Measurements from ENCODE around the gene KPNB1. TPM values are rescaled to one million over a fixed set of nuclear protein-coding genes. Genes with fewer than 3 reads are reported as not detected.

KPNB1 gene
- total RNA-seq, 2 experiments from 2014 or later, result 413 to 525 TPM

GRCh38 chr17:47717261-47717697, 67.6 kb downstream of the KPNB1 start:
- CTCF ChIA-PET, result interaction anchor here (1.8 to 8.2 kb wide), 6 partner anchors 10 to 24 kb away, joined by 7 to 157 read pairs (median 24); partner anchors contain the start of gene TBX21
- H3K9me3 Mint-ChIP-seq (ENCODE audit: low read depth), result no peaks in the 10 kb centered on the region
- DNase-seq, result peak; percentile 66
- ATAC-seq, result no peak
- no peaks in the 10 kb centered on the region for H3K36me3 Mint-ChIP-seq
- peaks cover 87% of the 10 kb centered on the region for H3K4me1 Mint-ChIP-seq
- H3K4me3 Mint-ChIP-seq, result no peak overlapping the region
- peaks cover 10% of the 10 kb centered on the region for H3K27me3 Mint-ChIP-seq
- H3K27ac Mint-ChIP-seq, result peak overlapping the region; percentile 9

GRCh38 chr17:47717979-47718621, 68.4 kb downstream of the KPNB1 start:
- Mint-ChIP-seq H3K27ac (peak overlapping the region; percentile 90), H3K27me3 (peaks cover 7% of the 10 kb centered on the region), H3K36me3 (no peaks in the 10 kb centered on the region), H3K4me1 (peaks cover 91% of the 10 kb centered on the region), H3K4me3 (no peak overlapping the region), H3K9me3 (ENCODE audit: low read depth) (no peaks in the 10 kb centered on the region)
- ATAC-seq, result no peak
- DNase-seq, result peak; percentile 50
- CTCF ChIA-PET, result interaction anchor here (0.6 to 8.2 kb wide), 12 partner anchors 8 to 301 kb away, joined by 3 to 157 read pairs (median 8); partner anchors contain the start of gene TBX21

- Mint-ChIP-seq H3K27ac (peak overlapping the region; percentile 90), H3K4me3 (peak overlapping the region; percentile 46), H3K27me3 (peaks cover 5% of the 10 kb centered on the region), H3K36me3 (no peaks in the 10 kb centered on the region), H3K4me1 (peaks cover 88% of the 10 kb centered on the region), H3K9me3 (ENCODE audit: low read depth) (no peaks in the 10 kb centered on the region)
- DNase-seq (peak; percentile 54), ATAC-seq (no peak)
- CTCF ChIA-PET, result interaction anchor here (0.6 to 8.2 kb wide), 13 partner anchors 9 to 300 kb away, joined by 3 to 157 read pairs (median 7); partner anchors contain the start of gene TBX21
Measured at GRCh38 chr17:47718634-47719405, 69.1 kb downstream of the KPNB1 start.

GRCh38 chr17:47719411-47720152, 69.9 kb downstream of the KPNB1 start:
- CTCF ChIA-PET, result interaction anchor here (1.0 to 8.2 kb wide), 7 partner anchors 8 to 56 kb away, joined by 3 to 157 read pairs (median 13); partner anchors contain the start of gene TBX21
- H3K27ac Mint-ChIP-seq, result peak overlapping the region; percentile 90
- peak; percentile 40 for ATAC-seq
- DNase-seq, result peak; percentile 96
- H3K27me3 Mint-ChIP-seq, result peaks cover 2% of the 10 kb centered on the region
- H3K9me3 Mint-ChIP-seq (ENCODE audit: low read depth), result no peaks in the 10 kb centered on the region
- H3K4me1 Mint-ChIP-seq, result peaks cover 81% of the 10 kb centered on the region
- peak overlapping the region; percentile 46 for H3K4me3 Mint-ChIP-seq
- no peaks in the 10 kb centered on the region for H3K36me3 Mint-ChIP-seq

GRCh38 chr17:47720196-47720595, 70.5 kb downstream of the KPNB1 start:
- H3K36me3 Mint-ChIP-seq, result no peaks in the 10 kb centered on the region
- peaks cover 81% of the 10 kb centered on the region for H3K4me1 Mint-ChIP-seq
- H3K4me3 Mint-ChIP-seq, result peak overlapping the region; percentile 69
- CTCF ChIA-PET, result interaction anchor here (1.0 to 8.2 kb wide), 5 partner anchors 12 to 56 kb away, joined by 3 to 157 read pairs (median 39); partner anchors contain the start of gene TBX21
- peak; percentile 45 for DNase-seq
- H3K9me3 Mint-ChIP-seq (ENCODE audit: low read depth), result no peaks in the 10 kb centered on the region
- ATAC-seq, result no peak
- peak overlapping the region; percentile 90 for H3K27ac Mint-ChIP-seq
- peaks cover 2% of the 10 kb centered on the region for H3K27me3 Mint-ChIP-seq

- peaks cover 81% of the 10 kb centered on the region for H3K4me1 Mint-ChIP-seq
Measured at GRCh38 chr17:47720754-47721533, 71.2 kb downstream of the KPNB1 start.

GRCh38 chr17:47721725-47722124, 72.0 kb downstream of the KPNB1 start:
- Mint-ChIP-seq H3K36me3 (no peaks in the 10 kb centered on the region), H3K9me3 (ENCODE audit: low read depth) (no peaks in the 10 kb centered on the region), H3K27ac (peak overlapping the region; percentile 90), H3K4me1 (peaks cover 81% of the 10 kb centered on the region), H3K4me3 (peak overlapping the region; percentile 69), H3K27me3 (peaks cover under 1% of the 10 kb centered on the region)
- ATAC-seq (no peak), DNase-seq (peak; percentile 44)
- CTCF ChIA-PET, result interaction anchor here (2.5 to 6.2 kb wide), 2 partner anchors 13 to 22 kb away, joined by 25 to 44 read pairs; partner anchors contain the start of gene TBX21

More at GRCh38 chr17:47720754-47721533, 71.2 kb downstream of the KPNB1 start:
- CTCF ChIA-PET, result interaction anchor here (2.5 to 6.2 kb wide), 2 partner anchors 14 to 22 kb away, joined by 25 to 44 read pairs; partner anchors contain the start of gene TBX21
- Mint-ChIP-seq H3K9me3 (ENCODE audit: low read depth) (no peaks in the 10 kb centered on the region), H3K27me3 (peaks cover 2% of the 10 kb centered on the region), H3K36me3 (no peaks in the 10 kb centered on the region), H3K4me3 (peak overlapping the region; percentile 69), H3K27ac (peak overlapping the region; percentile 90)
- ATAC-seq (peak; percentile 80), DNase-seq (peak; percentile 97)

- Mint-ChIP-seq H3K4me1 (peaks cover 76% of the 10 kb centered on the region), H3K9me3 (ENCODE audit: low read depth) (no peaks in the 10 kb centered on the region), H3K36me3 (no peaks in the 10 kb centered on the region), H3K27me3 (no peaks in the 10 kb centered on the region), H3K4me3 (no peak overlapping the region), H3K27ac (no peak overlapping the region)
- no peak for DNase-seq
- CTCF ChIA-PET, result interaction anchor here (2.3 to 6.2 kb wide), 3 partner anchors 10 to 24 kb away, joined by 8 to 44 read pairs (median 20); partner anchors contain the start of gene TBX21
- no peak for ATAC-seq
Measured at GRCh38 chr17:47724705-47725104, 75.0 kb downstream of the KPNB1 start.

- CTCF ChIA-PET, result interaction anchor here (0.8 to 6.2 kb wide), 5 partner anchors 9 to 76 kb away, joined by 3 to 44 read pairs (median 8); partner anchors contain the start of genes KPNB1 and TBX21
- Mint-ChIP-seq H3K36me3 (no peaks in the 10 kb centered on the region), H3K9me3 (ENCODE audit: low read depth) (no peaks in the 10 kb centered on the region), H3K4me3 (no peak overlapping the region), H3K4me1 (peaks cover 76% of the 10 kb centered on the region), H3K27ac (no peak overlapping the region), H3K27me3 (no peaks in the 10 kb centered on the region)
- DNase-seq (no peak), ATAC-seq (no peak)
Measured at GRCh38 chr17:47725446-47726111, 75.9 kb downstream of the KPNB1 start.

GRCh38 chr17:47726796-47727703, 77.3 kb downstream of the KPNB1 start:
- H3K27ac Mint-ChIP-seq, result no peak overlapping the region
- H3K9me3 Mint-ChIP-seq (ENCODE audit: low read depth), result no peaks in the 10 kb centered on the region
- CTCF ChIA-PET, result interaction anchor here (1.0 to 6.2 kb wide), 5 partner anchors 7 to 33 kb away, joined by 4 to 44 read pairs (median 13); partner anchors contain the start of genes TBKBP1 and TBX21
- no peaks in the 10 kb centered on the region for H3K36me3 Mint-ChIP-seq
- no peak overlapping the region for H3K4me3 Mint-ChIP-seq
- H3K27me3 Mint-ChIP-seq, result no peaks in the 10 kb centered on the region
- H3K4me1 Mint-ChIP-seq, result peaks cover 73% of the 10 kb centered on the region
- no peak for DNase-seq
- ATAC-seq, result no peak

GRCh38 chr17:47727704-47728036, 78.0 kb downstream of the KPNB1 start:
- H3K9me3 Mint-ChIP-seq (ENCODE audit: low read depth), result no peaks in the 10 kb centered on the region
- no peaks in the 10 kb centered on the region for H3K36me3 Mint-ChIP-seq
- CTCF ChIA-PET, result interaction anchor here (1.0 to 10.6 kb wide), 4 partner anchors 9 to 34 kb away, joined by 4 to 263 read pairs (median 10); partner anchors contain the start of gene TBKBP1
- H3K4me1 Mint-ChIP-seq, result peaks cover 75% of the 10 kb centered on the region
- no peak overlapping the region for H3K27ac Mint-ChIP-seq
- no peak overlapping the region for H3K4me3 Mint-ChIP-seq
- H3K27me3 Mint-ChIP-seq, result no peaks in the 10 kb centered on the region
- no peak for DNase-seq
- ATAC-seq, result no peak

Data from activated CD8-positive, alpha-beta memory T cell treated with anti-CD3 and anti-CD28 coated beads, Interleukin-2, amount 10 ng/mL, durations not matched to agents 7 days and 5 days (primary cell).